HAP-1 (cell line): ENCODE data around the gene RAB11FIP5.
"Not testable (repeated sequence)": the region's sequence is repeated elsewhere in the genome, so short reads cannot be mapped to it uniquely, and the experiment has no call there.

Source experiments
- DNase-seq, 2 experiments: peaks; one replicate each; pipeline ENCODE4 v3.0.0-alpha.2; 2016 to 2020; ENCODE audit warnings: low spot score in 2 of 2
- H3K27me3 ChIP-seq: fragments of 250-450 bp; sonication (Bioruptor Pico); 2 replicates; pipeline ENCODE4 v1.5.1; 2020; ENCODE audit warnings: low read depth, mild to moderate bottlenecking, moderate library complexity
- H3K36me3 ChIP-seq: fragments of 250-450 bp; sonication (Bioruptor Pico); replicated peaks from 2 replicates; pipeline ENCODE4 v1.5.1; 2020; ENCODE audit warnings: mild to moderate bottlenecking
- H3K4me1 ChIP-seq: fragments of 250-450 bp; sonication (Bioruptor Pico); 2 replicates; pipeline ENCODE4 v1.5.1; 2020; ENCODE audit warnings: mild to moderate bottlenecking
- H3K4me3 ChIP-seq: fragments of 250-450 bp; sonication (Bioruptor Pico); 2 replicates; pipeline ENCODE4 v1.5.1; 2020; ENCODE audit warnings: mild to moderate bottlenecking, moderate library complexity
- H3K9me3 ChIP-seq: fragments of 250-450 bp; sonication (Bioruptor Pico); 2 replicates; pipeline ENCODE4 v1.5.1; 2020; ENCODE audit warnings: mild to moderate bottlenecking, moderate library complexity
- in situ Hi-C: fragments of 300-500 bp; cut with MboI; formaldehyde crosslinking; loops from 3 replicates; pipeline ENCODE4 v1.14.3; 2020; ENCODE audit warnings: low sequenced_read_pairs, inconsistent platforms, mixed read lengths

Gene RAB11FIP5

DNA sequence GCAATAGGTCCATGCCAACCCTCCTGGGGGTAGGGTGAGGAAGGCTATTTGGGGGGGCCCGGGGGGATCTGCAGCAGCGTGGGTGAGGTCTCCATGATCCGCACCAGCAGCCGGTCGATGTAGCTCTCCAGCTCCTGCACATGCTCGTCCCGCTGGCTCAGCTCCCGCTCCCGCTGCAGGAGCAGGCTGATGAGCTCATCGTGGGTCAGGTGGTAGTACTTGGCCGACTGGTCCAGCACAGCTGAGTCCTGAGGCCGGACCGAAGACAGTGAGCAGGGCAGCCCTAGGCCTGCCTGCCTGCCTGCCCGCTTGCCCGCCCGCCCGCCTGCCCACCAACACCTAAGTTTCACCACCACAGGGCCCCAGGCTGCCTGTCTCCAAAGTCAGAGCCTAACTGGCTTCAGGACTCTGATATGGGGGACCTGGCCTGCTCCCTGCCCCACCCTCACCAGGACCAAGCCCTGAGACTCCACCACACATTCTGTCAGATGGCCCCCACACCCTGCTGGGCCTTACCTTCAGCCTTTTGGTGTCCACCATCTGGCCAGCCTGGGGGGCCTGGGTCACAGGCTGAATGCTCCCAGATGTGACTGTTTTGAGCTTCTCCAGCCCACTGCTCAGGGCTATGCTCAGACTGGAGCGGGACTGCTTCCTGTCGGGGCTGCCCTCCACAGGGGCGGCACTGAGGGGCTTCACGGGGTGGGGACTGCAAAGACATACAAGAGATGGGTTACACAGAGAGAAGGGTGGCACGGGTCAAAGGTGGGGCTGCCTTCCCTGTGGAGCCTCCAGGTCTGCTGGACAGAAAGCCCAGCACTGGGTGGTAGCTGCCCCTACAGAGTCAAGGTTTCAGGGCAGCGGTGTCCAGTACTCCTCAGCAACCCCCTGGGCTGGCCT lies 37.0 kb downstream of the RAB11FIP5 start:
- no peak overlapping the region for H3K4me3 ChIP-seq
- in situ Hi-C loops, result no loop called here
- peaks cover 3% of the 10 kb centered on the region for H3K36me3 ChIP-seq
- DNase-seq, result no peak
- H3K27me3 ChIP-seq, result no peaks in the 10 kb centered on the region
- peaks cover 3% of the 10 kb centered on the region; the same call in 1 of the 2 replicates for H3K4me1 ChIP-seq
- H3K9me3 ChIP-seq, result no peaks in the 10 kb centered on the region

DNA sequence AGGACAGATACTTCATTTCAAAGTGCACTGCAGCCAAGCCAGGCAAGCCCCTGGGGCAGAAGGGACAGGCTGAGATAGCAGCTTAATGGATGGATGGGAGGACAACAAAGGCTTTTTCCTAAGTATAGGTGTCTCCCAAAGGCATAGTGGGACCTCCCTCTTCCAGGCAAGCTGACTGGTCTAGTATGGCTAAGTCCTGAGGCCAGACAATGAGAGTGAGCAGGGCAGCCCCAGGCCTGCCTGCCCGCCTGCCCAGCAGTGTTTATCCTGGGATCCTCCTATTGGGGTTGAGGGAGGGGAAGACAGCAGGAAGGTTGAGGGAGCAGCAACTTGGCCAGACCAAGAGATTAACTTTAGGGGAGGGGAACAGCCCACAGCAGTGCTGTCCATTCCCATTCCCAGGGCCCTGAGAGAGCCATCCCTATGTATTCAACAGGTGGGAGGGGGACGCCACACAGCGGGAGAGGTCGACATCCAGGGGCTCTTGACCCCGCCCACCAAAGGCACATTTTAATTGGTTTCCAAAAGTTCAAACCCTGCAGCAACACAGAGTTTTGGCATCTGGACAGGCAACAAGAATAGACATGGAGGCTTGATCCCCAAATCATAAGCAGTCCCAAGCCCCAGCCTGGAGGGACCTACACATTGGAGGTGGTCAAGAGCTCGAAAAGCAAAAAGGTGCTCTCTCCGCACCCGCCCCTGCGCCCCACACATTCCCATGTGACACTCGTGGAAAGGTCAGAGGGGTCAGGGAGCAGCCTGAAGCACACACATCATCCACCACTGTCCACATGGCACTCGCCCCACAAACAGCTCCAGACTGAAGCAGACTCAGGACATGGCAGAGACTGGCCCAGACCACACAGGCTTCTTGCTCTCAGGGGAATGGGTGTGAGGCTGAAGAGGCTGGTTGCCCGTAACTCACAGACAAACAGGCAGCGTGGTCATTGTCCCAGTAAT lies 38.4 kb downstream of the RAB11FIP5 start:
- in situ Hi-C loops, result no loop called here
- Histone ChIP-seq H3K36me3 (peaks cover 4% of the 10 kb centered on the region), H3K27me3 (no peaks in the 10 kb centered on the region), H3K4me1 (peaks cover 3% of the 10 kb centered on the region; the same call in 1 of the 2 replicates), H3K9me3 (no peaks in the 10 kb centered on the region), H3K4me3 (no peak overlapping the region)
- no peak for DNase-seq

DNA sequence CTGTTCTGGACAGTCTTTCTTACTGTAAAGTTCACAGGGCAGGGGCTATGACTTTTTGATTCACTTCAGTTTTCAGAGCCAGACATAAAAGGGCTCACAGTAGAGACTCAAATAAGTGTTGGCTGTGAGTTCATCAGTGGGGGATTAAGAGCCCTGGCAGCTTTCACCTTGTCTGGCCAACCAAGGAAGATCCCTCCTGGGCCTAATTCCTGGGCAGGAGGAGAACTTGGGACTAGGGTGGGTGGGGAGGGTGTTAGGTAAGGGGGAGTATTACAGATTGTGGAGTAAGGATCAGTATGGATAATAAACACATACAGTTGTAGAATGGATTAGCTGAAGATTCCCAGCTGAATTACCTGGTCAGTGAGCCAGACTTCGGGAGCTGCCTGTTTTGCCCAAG lies 40.3 kb downstream of the RAB11FIP5 start:
- Histone ChIP-seq H3K9me3 (no peaks in the 10 kb centered on the region), H3K27me3 (no peaks in the 10 kb centered on the region), H3K36me3 (peaks cover 4% of the 10 kb centered on the region), H3K4me3 (no peak overlapping the region; the same call in 1 of the 2 replicates), H3K4me1 (peaks cover 3% of the 10 kb centered on the region; the same call in 1 of the 2 replicates)
- no peak for DNase-seq
- in situ Hi-C loops, result no loop called here

DNA sequence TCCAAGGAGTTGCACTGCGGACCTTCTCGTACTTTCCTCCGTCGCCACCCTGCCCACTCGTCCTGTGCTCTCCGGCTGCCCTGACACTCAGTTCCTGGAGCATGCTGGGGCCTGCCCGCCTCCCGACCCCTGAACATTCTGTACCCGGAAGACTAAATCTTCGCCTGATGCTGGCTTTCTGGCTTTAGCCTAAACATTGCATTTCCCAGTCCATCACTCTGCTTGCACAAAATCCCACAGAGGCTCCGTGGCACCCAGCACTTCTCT lies 40.7 kb downstream of the RAB11FIP5 start:
- in situ Hi-C loops, result no loop called here
- peak overlapping the region; percentile 93 for H3K4me3 ChIP-seq
- no peaks in the 10 kb centered on the region for H3K27me3 ChIP-seq
- H3K4me1 ChIP-seq, result peaks cover 3% of the 10 kb centered on the region; the same call in 1 of the 2 replicates
- no peak for DNase-seq
- no peaks in the 10 kb centered on the region for H3K9me3 ChIP-seq
- H3K36me3 ChIP-seq, result peaks cover 4% of the 10 kb centered on the region

DNA sequence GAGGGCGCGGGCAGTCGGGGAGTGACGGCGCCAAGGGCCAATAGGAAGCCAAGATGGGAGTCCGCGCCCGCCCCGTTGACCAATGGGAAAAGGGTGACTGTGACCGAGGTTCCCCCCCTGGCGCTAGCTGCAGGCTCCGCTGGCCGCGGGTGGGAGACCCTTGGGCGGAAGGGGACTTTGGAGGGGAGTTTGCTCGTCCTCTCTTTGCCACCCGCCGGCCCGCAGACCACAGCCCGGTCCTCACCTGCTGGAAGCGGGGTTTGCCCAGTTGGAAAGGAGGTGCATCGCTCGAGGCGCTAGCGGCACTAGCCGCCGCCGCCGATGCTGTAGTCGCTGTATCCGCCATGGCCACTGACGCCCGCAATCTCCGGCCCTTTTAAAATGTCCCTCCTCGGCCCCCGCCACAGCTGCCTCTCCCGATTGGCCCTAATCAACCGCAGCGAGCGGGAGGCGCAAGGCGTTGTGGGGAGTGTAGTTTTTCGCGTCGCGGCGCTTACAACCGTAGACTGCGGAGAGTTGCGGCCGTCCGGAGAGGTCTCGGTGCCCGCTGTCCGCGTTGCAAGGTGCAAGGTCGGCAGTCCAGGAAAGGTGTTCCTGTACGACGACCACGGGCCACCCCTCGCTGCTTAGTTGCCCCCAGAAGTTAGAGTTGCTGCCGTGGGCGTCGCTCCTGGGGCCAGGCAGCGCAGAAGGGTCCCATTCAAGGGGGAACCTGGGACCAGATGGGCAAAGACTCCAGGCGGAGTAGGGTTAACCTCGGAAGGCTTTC lies 41.2 kb downstream of the RAB11FIP5 start, which contains the start of gene SFXN5:
Gene SFXN5 (minus strand): TSS at position 353 of the 769 bp plus-strand sequence. CDS start 7 bp downstream, at position 346.
- H3K4me1 ChIP-seq, result peaks cover 3% of the 10 kb centered on the region; the same call in 1 of the 2 replicates
- H3K9me3 ChIP-seq, result no peaks in the 10 kb centered on the region
- in situ Hi-C loops, result no loop called here
- DNase-seq, result peak; percentile 90 to 98
- no peaks in the 10 kb centered on the region for H3K27me3 ChIP-seq
- peak within 1 kb of the TSS; percentile 93 for H3K4me3 ChIP-seq
- peaks cover 4% of the 10 kb centered on the region for H3K36me3 ChIP-seq

DNA sequence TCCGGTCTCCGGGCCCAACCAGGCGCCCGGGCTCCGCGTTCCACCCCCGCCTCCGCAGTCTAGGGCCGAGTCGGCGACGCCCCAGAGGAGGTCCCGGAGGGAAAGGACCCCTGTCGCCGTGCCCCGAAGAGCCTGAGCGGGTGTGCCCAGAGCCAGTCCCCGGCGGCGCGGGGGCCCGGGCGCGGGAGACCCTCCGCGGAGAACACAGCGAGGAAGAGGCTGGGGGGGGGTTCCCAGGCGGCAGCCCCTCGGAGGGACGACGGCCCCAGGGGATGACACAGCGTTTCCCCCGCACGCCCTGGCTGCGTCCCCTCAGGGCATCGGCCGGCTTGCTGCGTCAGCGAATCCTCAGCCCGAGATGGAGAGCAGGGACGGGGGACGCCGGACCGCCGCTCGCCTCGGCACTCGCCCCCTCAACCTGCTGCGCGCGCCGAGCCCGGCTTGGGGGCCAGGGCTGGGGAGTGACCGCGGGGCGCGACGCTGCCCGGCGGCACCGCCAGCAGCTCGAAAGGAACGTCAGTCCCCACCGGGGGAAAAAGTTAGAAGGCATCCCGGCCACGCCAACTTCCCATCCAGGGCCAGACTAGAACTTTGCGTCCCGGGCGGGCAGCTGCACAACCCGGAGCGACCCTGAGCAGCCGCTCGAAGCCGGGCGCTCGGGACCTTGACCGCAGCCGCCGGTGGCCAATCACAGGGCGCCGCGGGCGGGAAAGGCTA lies 41.9 kb downstream of the RAB11FIP5 start:
- Histone ChIP-seq H3K36me3 (peaks cover 4% of the 10 kb centered on the region), H3K9me3 (no peaks in the 10 kb centered on the region), H3K4me3 (peak overlapping the region; percentile 93), H3K27me3 (no peaks in the 10 kb centered on the region), H3K4me1 (peaks cover 3% of the 10 kb centered on the region; the same call in 1 of the 2 replicates)
- DNase-seq, result peak; percentile 8 to 66
- in situ Hi-C loops, result no loop called here

DNA sequence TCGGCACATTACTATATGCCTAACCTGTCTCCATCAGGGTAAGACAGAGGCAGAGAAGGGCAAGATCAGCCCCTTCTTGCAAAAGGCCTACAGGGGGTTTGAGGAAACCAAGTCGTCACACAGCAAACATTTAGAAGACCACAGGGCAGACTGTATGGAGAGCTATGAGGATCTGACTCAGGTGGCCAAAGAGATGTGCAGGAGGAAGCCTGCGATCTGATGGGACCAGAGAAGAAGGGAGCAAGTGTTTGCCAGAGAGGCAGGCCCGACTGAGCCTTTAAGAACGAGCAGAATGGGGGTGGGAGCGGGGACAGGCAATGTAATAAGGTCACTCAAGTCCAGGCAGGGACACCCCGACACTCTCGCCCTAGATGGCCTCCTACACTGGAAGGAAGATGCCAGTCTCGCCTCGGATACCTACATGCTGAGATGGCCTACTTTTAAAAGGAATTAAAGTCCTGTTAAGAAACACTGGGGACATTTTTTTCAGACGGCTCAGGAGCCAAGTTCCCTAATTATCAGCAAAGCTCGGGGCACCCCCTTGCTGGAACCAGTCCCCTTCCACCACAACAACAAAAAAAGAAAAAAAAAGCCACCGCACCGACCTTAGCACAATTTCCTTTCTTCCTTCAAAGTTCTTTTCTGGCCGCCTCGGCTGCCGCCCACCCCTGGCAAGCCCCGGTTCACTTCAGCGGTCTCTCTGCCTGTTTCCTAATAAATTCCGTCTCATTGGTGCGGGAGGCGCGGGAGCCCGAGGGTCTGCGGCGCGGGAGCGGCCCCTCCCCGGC lies 42.7 kb downstream of the RAB11FIP5 start:
- H3K9me3 ChIP-seq, result no peaks in the 10 kb centered on the region
- in situ Hi-C loops, result no loop called here
- DNase-seq, result peak; percentile 4 to 32

DNA sequence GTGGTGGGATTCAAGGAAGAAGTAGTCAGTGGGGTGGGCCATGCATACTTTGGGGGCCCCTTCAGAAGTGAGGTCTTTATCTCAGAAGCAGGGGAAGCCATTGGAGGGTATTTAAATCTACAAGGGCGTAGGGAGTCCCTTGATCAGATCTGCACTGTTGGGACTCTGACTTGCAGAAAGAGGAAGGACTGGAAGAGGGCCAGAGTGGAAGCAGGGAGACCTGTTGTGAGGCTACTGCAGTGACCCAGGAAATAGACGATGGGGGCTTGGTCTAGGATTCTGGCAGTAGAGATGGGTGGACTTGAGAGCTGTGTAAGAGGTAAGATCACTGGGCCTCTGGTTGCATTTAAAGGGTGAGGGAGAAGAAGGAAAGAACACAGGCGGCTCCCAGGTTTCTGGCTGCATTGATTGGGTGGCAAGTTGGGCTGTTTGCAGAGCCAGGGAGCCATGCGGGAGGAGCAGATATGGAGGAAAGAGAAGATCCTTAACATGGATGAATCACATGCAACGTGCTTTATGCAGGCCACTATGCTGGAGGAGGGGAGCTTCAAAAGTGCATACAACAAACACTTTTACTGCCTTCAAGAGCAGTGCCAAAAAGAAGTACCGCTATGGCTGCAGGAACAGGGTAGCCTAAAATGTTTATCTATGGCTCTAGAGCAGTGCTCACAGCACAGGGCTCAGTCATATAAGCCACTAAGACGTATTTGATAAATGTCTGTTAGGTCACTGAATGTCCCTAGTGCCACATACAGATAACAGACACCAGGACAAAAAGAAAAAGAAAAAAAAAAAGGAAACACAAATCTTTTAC lies 43.5 kb downstream of the RAB11FIP5 start:
- in situ Hi-C loops, result no loop called here
- Histone ChIP-seq H3K4me1 (peaks cover 3% of the 10 kb centered on the region; the same call in 1 of the 2 replicates), H3K9me3 (no peaks in the 10 kb centered on the region), H3K27me3 (no peaks in the 10 kb centered on the region), H3K36me3 (peaks cover 4% of the 10 kb centered on the region), H3K4me3 (peak overlapping the region; percentile 93)
- no peak for DNase-seq

More for the DNA sequence above, 42.7 kb downstream of the RAB11FIP5 start:
- H3K36me3 ChIP-seq, result peaks cover 4% of the 10 kb centered on the region
- peaks cover 3% of the 10 kb centered on the region; the same call in 1 of the 2 replicates for H3K4me1 ChIP-seq
- H3K4me3 ChIP-seq, result peak overlapping the region; percentile 93
- no peaks in the 10 kb centered on the region for H3K27me3 ChIP-seq

DNA sequence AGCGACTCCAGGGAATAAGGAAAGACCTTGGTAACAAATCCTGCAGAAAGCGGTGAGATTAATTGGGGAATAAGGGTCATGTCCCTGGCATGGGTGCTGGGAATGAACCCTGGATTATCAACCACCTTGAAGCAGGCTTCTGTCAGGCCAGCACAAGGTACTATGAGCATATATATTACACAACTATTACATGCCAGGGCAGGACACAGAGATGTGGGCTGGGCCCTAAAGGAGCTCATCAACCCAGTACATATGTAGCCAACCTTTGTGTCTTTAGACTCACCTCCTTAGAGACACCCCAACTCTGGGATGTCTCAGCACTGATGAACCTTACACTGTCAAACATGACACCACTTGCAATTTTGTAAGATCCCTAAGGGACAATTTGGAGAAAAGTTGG lies 44.6 kb downstream of the RAB11FIP5 start:
- no peaks in the 10 kb centered on the region for H3K9me3 ChIP-seq
- in situ Hi-C loops, result no loop called here
- DNase-seq, result no peak
- peaks cover 3% of the 10 kb centered on the region; the same call in 1 of the 2 replicates for H3K4me1 ChIP-seq
- H3K27me3 ChIP-seq, result no peaks in the 10 kb centered on the region
- peaks cover 4% of the 10 kb centered on the region for H3K36me3 ChIP-seq
- no peak overlapping the region for H3K4me3 ChIP-seq

DNA sequence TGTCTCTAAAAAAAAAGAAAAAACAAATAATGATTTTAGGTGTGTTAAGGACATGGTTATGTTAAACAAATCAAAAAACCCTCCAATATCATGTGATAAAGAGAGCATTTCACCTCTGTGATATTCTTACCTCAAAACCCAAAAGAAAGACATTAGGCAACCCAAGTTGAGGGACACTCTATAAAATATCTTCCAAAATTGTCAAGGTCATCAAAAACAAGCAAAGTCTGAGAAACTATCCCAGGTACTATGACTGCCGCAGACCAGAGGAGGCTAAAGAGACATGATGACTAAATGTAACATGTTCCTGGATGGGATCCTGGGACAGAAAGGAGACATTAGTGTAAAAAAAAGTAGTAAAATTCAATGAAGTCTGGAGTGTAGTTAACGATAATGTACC lies 45.7 kb downstream of the RAB11FIP5 start:
- no peak for DNase-seq
- in situ Hi-C loops, result no loop called here
- peaks cover 2% of the 10 kb centered on the region; the same call in 1 of the 2 replicates for H3K4me1 ChIP-seq
- H3K27me3 ChIP-seq, result no peaks in the 10 kb centered on the region
- no peaks in the 10 kb centered on the region for H3K9me3 ChIP-seq
- no peak overlapping the region for H3K4me3 ChIP-seq
- peaks cover 4% of the 10 kb centered on the region for H3K36me3 ChIP-seq

DNA sequence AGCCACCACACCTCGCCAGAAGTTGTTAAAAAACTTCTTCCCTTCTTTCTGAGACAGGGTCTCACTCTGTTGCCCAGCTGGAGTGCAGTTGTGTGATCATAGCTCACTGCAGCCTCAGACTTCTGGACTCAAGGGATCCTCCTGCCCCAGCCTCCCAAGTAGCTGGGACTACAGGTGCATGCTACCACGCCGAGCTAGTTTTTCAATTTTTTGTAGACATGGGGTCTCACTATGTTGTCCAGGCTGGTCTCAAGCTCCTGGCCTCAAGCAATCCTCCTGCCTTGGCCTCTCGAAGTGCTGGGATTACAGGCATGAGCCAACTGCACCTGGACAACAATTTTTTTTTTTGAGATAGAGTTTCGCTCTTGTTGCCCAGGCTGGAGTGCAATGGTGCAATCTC lies 47.7 kb downstream of the RAB11FIP5 start:
- H3K4me3 ChIP-seq, DNase-seq, H3K9me3 ChIP-seq, H3K36me3 ChIP-seq, H3K4me1 ChIP-seq, H3K27me3 ChIP-seq, in situ Hi-C loops: not testable (repeated sequence)
